ENCODE data around the gene OTOGL.
A peak's percentile ranks its signal among the peaks of the same experiment; 100 is the strongest.
"Not testable (repeated sequence)": the region's sequence is repeated elsewhere in the genome, so short reads cannot be mapped to it uniquely, and the experiment has no call there.

Gene OTOGL

GRCh38 chr12:80227904-80228303, 128.6 kb downstream of the OTOGL start:
- DNase-seq, result not testable (repeated sequence)

- DNase-seq, result no peak
Measured at GRCh38 chr12:80230068-80230467, 130.7 kb downstream of the OTOGL start.

DNA sequence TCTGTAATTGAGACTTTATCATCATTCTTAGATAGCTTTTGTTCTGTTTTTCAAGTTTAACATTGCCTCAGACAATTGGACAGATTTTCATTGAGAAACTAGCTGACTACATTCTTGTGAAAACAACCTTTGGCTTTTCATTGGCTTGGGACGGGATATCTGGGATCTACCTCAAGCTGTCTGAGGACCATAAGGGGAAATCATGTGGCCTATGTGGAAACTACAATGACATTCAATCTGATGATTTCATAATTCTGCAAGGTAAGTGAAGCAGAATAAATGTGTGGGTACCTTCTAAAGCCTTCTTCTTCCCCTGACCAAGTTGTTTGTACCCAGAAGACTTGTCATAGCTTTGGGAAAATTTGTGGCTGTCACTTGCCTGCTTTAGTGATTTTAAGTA, 133.5 kb downstream of the OTOGL start:
- no peak for DNase-seq

GRCh38 chr12:80233926-80234325, 134.6 kb downstream of the OTOGL start:
- no peak for DNase-seq

GRCh38 chr12:80234667-80235066, 135.3 kb downstream of the OTOGL start:
- DNase-seq, result no peak

DNA sequence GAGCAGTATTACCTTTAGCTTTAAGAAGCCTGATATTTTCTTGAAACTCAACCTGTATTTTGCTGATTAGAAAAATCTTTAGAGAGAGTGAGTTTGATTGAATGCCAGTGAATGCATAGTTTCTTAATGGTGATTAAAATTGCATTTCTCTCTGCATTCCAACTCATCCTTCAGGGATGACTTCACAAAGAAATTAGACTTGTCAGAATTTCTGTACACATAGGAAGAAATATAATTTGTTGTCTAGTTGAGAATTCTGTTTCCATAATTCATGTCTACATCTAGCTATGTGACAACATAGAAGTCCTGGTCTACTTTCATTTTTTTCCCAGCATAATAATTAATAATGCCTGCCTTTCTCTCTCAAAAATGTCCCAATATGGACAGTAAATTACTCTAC, 136.6 kb downstream of the OTOGL start:
- no peak for DNase-seq

GRCh38 chr12:80239867-80240266, 140.5 kb downstream of the OTOGL start:
- no peak for DNase-seq

- DNase-seq, result no peak
Measured at GRCh38 chr12:80241576-80242273, 142.4 kb downstream of the OTOGL start.

DNA sequence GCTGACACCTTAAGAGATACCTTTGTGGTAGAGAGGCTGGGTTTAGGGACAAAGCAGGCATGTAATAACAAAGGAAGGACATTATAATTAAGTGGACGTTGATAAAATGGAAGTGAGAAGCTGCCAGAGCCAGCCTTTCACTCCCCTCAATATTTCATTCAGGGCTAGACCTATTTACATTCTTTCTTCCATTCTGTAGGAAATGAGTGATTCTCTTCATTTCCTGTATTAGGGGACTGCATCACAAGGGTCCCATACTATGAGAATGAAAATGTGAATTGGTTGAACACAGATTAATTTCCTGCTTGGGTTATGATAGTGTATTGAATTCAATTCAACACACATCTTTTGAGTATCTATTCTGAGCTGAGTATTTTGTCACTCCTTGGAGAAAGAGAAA, 143.0 kb downstream of the OTOGL start:
- no peak for DNase-seq

- not testable (repeated sequence) for DNase-seq
Measured at GRCh38 chr12:80249581-80249980, 150.2 kb downstream of the OTOGL start.

DNA sequence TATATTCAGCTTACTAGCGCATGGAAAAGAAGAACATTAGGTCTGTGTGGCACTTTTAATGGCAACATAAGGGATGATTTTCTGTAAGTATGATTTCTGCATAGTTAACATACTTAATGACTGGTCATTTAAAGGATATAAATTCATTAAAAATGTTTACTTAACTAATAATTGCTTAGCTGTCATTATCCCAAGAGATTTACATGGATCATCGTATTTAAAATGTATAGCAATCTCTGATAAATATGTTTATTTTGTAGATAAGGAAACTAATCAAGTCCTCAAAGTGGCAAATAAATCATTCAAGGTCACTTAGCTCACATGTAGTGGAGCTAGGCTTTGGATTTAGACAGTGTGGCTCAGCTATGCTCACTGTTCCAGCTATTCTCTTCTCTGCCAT, 158.6 kb downstream of the OTOGL start:
- no peak for DNase-seq

DNA sequence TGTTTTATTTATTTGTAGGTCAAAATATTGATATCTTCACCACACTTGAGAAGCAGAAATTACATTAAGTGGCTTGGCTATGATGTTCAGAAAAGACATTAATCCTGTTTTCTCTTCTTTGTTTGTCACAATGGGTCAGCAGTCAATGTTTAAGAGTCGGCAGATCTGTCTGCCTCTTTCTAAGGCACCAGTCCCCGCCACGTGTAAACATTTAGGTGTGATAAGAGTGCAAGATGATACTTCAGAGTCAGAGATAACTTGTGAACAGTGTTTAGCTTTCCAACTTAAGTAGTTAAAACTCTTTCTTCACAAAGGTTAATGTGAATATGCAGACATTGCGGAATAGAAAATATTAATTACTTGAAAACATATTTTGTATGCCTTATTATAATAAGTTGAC, 160.9 kb downstream of the OTOGL start:
- no peak for DNase-seq

DNA sequence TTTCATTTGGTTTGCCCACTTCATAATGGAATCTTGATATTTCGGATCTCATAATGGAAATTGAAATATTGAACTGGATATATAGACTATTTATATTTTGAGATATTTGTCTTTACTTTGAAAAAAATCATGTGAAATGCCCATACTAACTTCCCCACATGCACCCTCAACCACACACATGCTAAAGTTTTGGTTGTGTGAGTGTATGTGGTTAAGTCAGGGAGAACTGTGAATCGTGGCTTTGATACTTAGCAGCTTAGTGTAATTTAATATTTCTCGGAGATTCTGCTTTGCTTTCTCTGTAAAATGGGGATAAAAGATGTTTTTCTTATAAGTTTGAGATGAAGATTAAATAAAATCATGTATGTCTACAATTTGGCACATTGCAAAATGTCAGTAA, 162.1 kb downstream of the OTOGL start:
- no peak for DNase-seq

DNA sequence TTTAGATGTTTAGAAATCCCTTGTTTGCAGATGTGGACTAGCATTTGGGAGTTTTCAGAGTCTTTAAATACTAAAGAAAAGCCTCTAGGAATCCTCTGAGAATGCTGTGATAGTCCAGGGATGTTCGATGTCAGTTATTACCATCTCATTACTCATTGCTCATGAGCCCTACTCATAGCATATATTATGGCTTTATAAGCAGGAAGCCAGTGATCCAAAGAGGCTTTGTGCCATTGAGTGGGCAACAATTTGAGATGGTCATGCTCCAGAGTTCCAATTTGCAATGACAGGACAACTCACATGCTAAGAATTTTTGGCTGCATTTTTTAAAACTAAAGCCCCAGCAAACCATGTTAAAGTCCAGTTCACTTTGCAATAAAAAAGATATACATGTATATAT, 163.0 kb downstream of the OTOGL start:
- DNase-seq, result no peak

- no peak for DNase-seq
Measured at GRCh38 chr12:80262771-80263170, 163.4 kb downstream of the OTOGL start.

DNA sequence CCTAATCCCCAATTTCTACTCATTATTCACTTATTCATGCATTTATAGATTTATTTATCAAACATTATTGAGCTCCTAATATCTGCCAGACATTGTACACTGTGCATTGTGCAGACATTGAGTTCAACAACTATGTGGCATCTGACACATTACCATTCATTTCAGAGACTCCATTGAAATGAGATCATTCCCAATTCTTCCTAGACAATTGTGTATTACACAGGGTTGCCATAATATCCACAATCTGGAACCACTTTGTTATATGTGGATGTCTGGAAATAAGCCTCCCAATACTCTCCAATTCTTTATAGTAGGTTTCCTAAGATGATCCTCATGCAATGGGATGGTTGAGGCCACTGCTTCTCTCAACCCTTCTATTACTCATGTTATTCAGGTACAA, 165.0 kb downstream of the OTOGL start:
- DNase-seq, result no peak

DNA sequence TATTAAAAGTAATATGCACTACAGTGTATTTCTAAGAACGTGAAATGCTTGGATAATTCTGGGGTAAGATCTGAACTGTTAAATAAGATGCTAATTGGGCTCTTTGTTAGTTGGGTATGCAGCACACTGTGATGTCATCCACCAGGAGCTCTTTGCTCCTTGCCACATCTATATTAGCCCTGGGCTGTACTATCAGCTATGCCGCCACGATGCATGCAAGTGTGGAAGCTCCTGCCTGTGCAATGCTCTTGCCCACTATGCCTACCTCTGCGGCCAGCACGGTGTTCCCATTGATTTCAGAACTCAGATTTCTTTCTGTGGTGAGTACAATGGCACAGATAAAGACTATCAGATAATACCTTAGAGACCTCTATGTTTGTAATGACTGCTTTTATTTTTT, 165.6 kb downstream of the OTOGL start:
- DNase-seq, result no peak

GRCh38 chr12:80268924-80269749, 169.8 kb downstream of the OTOGL start:
- no peak for DNase-seq

DNA sequence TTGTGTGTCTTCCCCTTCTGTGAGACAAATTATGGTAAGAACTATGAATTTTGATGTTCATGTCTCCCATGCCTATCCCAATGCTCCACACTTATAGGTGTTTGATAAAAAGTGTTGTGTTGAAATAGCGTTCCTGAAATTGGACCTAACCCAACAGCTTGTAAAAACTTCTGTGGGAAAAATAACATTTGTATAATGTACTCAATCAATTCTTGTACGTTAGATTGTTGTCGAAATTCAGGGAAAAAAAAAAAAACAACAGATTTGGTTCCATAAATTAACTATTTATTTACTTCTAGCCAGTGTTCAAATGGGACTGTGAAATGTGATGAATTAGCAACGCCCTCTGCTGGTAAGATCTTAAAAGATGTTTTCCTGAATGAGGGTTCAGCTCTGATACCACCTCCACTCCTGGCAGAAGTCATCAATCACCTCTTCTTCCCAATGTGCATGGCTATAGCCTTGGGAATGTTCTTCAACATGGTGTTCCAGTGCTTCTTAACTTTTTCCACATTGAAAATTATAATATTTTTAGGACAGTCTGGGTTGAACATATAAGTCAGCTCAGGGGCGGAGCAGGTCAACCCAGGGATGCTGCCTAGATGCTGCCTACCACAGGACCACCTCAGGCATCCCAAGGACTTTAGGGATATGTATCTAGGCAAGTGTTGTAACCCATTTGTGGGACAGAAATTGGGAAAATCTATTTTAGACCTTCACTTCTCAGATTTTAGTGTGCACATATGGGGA, 170.6 kb downstream of the OTOGL start:
- peak; percentile 78 for DNase-seq

DNA sequence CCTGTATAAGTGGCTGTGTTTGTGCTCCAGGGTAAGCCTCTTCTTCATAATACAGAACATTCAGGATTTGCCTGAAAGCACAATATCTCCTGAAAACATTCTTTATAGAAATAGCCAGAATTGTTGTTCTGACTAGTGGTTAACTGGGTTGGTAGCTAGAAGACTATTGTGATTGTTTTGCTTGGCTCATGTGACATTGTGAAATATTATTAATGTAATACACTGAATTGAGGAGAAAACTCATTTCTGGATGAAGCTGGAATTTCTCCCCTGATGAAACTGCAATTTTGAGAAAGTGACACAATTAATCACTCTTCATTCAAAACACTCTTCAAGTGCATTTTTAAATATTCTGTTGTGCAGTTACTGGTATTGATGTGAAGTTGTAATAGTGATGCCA, 172.4 kb downstream of the OTOGL start:
- no peak for DNase-seq

DNA sequence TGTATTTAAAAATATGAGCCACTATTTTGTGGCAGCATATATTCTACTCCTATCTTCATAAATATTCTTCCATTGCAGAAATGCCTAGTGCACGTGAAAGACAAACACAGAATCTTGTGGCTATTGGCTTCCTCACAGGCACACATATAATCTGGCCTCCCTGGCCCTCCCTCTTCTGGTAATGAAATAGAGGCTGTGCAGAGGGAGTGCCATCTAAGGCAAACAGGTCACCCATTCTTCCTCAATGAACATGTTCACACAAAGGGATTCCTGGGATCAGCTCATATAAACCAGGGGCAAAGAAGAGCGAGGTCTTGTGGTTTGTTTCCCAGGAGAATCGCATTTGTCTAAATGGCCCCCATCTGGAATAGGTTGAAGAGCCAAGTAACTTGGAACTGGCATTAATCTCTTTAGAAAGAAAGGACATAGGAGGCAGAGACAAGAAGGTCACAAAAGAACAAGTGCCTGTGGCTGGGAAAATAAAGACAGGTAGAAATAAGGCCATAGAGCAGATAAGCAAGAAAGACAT, 173.1 kb downstream of the OTOGL start:
- DNase-seq, result peak; percentile 48

DNA sequence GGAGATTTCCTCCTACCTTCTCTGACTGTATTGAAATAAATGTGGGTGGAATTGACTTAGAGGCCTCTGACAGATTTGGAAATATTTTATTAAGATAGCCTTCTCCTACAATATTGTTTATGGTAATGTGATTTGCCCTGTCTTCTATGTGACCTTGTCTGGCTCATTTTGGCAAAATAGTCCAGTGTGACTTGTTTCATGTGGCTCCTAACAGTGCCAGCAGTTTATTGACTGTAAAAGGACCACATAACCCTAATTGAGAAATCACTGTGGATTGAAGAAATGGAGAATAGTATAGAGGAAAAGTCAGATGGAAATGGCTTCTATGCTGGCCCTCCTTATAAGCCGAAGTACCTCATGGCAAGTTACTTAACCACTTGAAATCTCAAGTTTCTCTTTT, 173.8 kb downstream of the OTOGL start:
- DNase-seq, result no peak

DNA sequence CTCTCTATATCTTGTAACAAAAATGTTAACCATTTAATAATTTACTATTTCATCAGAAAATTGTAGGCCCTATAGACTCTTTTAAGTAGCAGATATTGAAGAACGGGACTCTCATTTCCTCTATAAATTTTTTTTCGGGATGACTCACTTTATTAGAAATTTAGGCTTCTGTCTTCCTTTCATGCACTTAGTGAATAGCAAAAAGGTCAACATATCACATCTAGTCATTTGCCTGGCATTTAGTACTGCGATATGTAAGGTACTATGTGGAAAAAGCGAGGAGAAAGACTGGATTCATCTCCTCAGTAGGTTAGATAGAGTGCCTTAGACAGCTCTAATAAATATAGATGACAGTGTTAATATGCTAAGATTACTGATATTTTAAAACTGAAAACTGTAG, 178.4 kb downstream of the OTOGL start:
- peak; percentile 91 for DNase-seq

DNA sequence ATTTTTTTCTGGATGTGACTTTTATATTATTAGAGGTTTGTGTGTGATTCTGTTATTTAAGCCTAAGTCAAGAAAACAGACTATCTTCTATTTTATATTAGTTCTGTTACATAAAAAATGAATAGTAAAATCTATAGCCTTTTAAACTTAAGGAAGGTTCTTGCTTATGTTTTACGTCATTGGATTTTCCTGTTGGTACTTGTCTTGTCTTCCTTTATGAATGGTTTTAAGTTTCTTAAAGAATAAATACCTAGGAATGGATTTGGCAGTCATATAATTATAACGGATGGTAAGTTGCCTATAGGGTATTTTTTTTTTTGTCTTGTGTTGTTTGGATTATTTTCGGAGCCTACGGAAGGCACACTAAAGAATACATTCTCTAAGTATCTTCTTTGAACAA, 182.9 kb downstream of the OTOGL start:
- no peak for DNase-seq
